GM18870 (cell line): Measurements from ENCODE around the gene CC2D1B.

Experiments used
- ATAC-seq: cut with Tn5 transposase; IDR thresholded peaks from one replicate; pipeline ENCODE4 v1.9.1; 2021; ENCODE audit warnings: moderate library complexity; ENCODE audit not compliant: unreplicated experiment

CC2D1B gene

GRCh38 chr1:52306227-52307006, 59.6 kb downstream of the CC2D1B start:
- ATAC-seq, result no peak

GRCh38 chr1:52305417-52306226, 60.4 kb downstream of the CC2D1B start:
- ATAC-seq, result no peak
